SK-N-SH (cell line): ENCODE measurements around the gene PYDC1.

Experiments
- EZH2phosphoT487 ChIP-seq: fragments of 200-600 bp; sonication (generic); IDR thresholded peaks from 2 replicates; pipeline ENCODE4 v1.6.1; 2017; ENCODE audit warnings: low read depth, mixed run types, mild to moderate bottlenecking, antibody characterized with exemption, moderate library complexity, borderline replicate concordance
- FOSL2 ChIP-seq: IDR thresholded peaks from 2 replicates; pipeline ENCODE4 v1.4.0; 2012; ENCODE audit warnings: low read depth, mild to moderate bottlenecking, moderate library complexity, borderline replicate concordance
- GATA2 ChIP-seq: sonication (generic); formaldehyde crosslinking; IDR thresholded peaks from 2 replicates; pipeline ENCODE4 v1.5.0; 2020; ENCODE audit warnings: mild to moderate bottlenecking, missing genetic modification reagents
- RAD21 ChIP-seq: IDR thresholded peaks from 2 replicates; pipeline ENCODE4 v1.6.1; 2012; ENCODE audit warnings: mild to moderate bottlenecking, low read length
- TF ChIP-seq, protein P1 (sequence below): fragments of 200-600 bp; sonication (generic); IDR thresholded peaks from 2 replicates; pipeline ENCODE4 v1.6.1; 2017; ENCODE audit warnings: antibody characterized with exemption, mild to moderate bottlenecking, moderate library complexity
- TF ChIP-seq, protein P2 (sequence below): IDR thresholded peaks from 2 replicates; pipeline ENCODE4 v1.6.1; 2012; ENCODE audit warnings: mild to moderate bottlenecking, low read depth, low read length, moderate library complexity
- TF ChIP-seq, protein P3 (sequence below): IDR thresholded peaks from 2 replicates; pipeline ENCODE4 v1.4.0; 2012; ENCODE audit warnings: low read depth

- TF ChIP-seq EZH2phosphoT487 (no peak), RAD21 (no peak), FOSL2 (no peak), GATA2 (CRISPR knock-in tag) (no peak)
- TF ChIP-seq, protein P1, sequence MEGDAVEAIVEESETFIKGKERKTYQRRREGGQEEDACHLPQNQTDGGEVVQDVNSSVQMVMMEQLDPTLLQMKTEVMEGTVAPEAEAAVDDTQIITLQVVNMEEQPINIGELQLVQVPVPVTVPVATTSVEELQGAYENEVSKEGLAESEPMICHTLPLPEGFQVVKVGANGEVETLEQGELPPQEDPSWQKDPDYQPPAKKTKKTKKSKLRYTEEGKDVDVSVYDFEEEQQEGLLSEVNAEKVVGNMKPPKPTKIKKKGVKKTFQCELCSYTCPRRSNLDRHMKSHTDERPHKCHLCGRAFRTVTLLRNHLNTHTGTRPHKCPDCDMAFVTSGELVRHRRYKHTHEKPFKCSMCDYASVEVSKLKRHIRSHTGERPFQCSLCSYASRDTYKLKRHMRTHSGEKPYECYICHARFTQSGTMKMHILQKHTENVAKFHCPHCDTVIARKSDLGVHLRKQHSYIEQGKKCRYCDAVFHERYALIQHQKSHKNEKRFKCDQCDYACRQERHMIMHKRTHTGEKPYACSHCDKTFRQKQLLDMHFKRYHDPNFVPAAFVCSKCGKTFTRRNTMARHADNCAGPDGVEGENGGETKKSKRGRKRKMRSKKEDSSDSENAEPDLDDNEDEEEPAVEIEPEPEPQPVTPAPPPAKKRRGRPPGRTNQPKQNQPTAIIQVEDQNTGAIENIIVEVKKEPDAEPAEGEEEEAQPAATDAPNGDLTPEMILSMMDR: no peak
- TF ChIP-seq, protein P2, sequence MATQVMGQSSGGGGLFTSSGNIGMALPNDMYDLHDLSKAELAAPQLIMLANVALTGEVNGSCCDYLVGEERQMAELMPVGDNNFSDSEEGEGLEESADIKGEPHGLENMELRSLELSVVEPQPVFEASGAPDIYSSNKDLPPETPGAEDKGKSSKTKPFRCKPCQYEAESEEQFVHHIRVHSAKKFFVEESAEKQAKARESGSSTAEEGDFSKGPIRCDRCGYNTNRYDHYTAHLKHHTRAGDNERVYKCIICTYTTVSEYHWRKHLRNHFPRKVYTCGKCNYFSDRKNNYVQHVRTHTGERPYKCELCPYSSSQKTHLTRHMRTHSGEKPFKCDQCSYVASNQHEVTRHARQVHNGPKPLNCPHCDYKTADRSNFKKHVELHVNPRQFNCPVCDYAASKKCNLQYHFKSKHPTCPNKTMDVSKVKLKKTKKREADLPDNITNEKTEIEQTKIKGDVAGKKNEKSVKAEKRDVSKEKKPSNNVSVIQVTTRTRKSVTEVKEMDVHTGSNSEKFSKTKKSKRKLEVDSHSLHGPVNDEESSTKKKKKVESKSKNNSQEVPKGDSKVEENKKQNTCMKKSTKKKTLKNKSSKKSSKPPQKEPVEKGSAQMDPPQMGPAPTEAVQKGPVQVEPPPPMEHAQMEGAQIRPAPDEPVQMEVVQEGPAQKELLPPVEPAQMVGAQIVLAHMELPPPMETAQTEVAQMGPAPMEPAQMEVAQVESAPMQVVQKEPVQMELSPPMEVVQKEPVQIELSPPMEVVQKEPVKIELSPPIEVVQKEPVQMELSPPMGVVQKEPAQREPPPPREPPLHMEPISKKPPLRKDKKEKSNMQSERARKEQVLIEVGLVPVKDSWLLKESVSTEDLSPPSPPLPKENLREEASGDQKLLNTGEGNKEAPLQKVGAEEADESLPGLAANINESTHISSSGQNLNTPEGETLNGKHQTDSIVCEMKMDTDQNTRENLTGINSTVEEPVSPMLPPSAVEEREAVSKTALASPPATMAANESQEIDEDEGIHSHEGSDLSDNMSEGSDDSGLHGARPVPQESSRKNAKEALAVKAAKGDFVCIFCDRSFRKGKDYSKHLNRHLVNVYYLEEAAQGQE: no peak
- TF ChIP-seq, protein P3, sequence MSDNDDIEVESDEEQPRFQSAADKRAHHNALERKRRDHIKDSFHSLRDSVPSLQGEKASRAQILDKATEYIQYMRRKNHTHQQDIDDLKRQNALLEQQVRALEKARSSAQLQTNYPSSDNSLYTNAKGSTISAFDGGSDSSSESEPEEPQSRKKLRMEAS: no peak
Observed at GRCh38 chr16:31253642-31254045, 36.7 kb upstream of the PYDC1 start.
